ENCODE results near the gene ZNF280A. TPM values are rescaled to one million over a fixed set of nuclear protein-coding genes. Genes with fewer than 3 reads are reported as not detected.

The ZNF280A gene
- total and polyA plus RNA-seq, 2 experiments from 2014 or later, result 0.44 to 0.47 TPM

DNA sequence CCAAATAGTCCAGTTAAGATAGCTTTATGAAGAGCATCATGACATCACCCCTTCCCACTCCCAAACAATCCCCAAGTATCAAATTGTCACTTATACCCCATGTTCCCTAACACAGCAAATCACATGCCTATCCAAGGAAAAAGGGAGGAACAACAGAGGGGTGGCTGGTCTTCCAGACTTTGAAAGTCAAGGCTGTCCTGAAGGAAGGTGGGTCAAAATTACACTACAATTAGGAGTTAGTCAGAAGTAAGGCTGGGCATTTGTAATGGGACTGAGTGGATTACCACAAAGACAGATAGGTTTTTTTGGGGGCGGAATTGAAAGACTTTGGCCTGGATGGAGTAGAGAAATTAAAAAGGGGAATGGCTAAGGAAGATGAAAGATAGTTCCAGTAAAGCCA is 33.1 kb upstream of the ZNF280A start:
- 75% methylated on average over 1 of the region's 1 CpG for WGBS (ENCODE audit: low lambda C conversion rate, missing lambda C conversion rate)
- H3K4me3 ChIP-seq, result no peak overlapping the region

DNA sequence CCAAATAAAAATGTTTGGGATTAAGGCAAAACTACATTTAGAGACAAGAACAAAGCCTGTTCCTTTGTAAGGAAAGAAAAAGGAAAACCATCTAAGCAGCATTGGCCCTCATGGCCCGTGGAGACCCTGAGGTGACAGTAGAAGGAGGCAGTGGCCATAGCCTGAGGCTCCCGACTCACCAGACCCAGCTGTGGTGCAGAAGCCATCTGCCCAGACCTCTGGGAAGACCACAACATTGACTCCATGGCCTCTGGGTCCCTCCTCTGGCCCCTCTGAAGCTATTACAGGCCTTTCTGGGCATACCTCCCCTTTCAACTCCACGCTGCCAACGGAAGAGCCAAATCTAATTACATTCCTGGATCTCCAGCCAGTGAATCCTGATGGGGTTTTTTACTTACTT is 32.6 kb upstream of the ZNF280A start:
- Histone ChIP-seq H3K79me2 (no peaks in the 10 kb centered on the region), H3K9me3 (ENCODE audit: low read depth) (no peaks in the 10 kb centered on the region), H3K27me3 (peaks cover 15% of the 10 kb centered on the region), H3K4me2 (no peak overlapping the region), H2AFZ (no peak overlapping the region), H3K9me2 (replicated peaks; ENCODE audit: insufficient read depth) (no peaks in the 10 kb centered on the region), H3K4me3 (no peak overlapping the region), H3K4me1 (ENCODE audit: insufficient read depth) (no peaks in the 10 kb centered on the region), H3K27ac (no peak overlapping the region), H3K36me3 (replicated peaks; ENCODE audit: insufficient read depth, low read depth) (no peaks in the 10 kb centered on the region), H4K20me1 (ENCODE audit: insufficient read depth, poor library complexity, severe bottlenecking) (no peaks in the 10 kb centered on the region)
- WGBS (ENCODE audit: low lambda C conversion rate, missing lambda C conversion rate), result 49% methylated on average over 4 of the region's 4 CpGs
- TF ChIP-seq, protein P1, sequence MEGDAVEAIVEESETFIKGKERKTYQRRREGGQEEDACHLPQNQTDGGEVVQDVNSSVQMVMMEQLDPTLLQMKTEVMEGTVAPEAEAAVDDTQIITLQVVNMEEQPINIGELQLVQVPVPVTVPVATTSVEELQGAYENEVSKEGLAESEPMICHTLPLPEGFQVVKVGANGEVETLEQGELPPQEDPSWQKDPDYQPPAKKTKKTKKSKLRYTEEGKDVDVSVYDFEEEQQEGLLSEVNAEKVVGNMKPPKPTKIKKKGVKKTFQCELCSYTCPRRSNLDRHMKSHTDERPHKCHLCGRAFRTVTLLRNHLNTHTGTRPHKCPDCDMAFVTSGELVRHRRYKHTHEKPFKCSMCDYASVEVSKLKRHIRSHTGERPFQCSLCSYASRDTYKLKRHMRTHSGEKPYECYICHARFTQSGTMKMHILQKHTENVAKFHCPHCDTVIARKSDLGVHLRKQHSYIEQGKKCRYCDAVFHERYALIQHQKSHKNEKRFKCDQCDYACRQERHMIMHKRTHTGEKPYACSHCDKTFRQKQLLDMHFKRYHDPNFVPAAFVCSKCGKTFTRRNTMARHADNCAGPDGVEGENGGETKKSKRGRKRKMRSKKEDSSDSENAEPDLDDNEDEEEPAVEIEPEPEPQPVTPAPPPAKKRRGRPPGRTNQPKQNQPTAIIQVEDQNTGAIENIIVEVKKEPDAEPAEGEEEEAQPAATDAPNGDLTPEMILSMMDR (IDR thresholded peaks at IDR 0.05; ENCODE audit: poor library complexity), result no peak
- TF ChIP-seq EZH2phosphoT487 (IDR thresholded peaks at IDR 0.05; ENCODE audit: low read depth, severe bottlenecking, unreplicated experiment) (no peak), EZH2 (IDR thresholded peaks at IDR 0.05; ENCODE audit: borderline replicate concordance) (no peak)
- DNase-seq (ENCODE audit: low spot score), result no peak

More for the DNA sequence above, 33.1 kb upstream of the ZNF280A start:
- Histone ChIP-seq H3K9me2 (replicated peaks; ENCODE audit: insufficient read depth) (no peaks in the 10 kb centered on the region), H3K27me3 (peaks cover 15% of the 10 kb centered on the region), H3K4me1 (ENCODE audit: insufficient read depth) (no peaks in the 10 kb centered on the region), H4K20me1 (ENCODE audit: insufficient read depth, poor library complexity, severe bottlenecking) (no peaks in the 10 kb centered on the region), H3K4me2 (no peak overlapping the region), H2AFZ (no peak overlapping the region), H3K36me3 (replicated peaks; ENCODE audit: insufficient read depth, low read depth) (no peaks in the 10 kb centered on the region), H3K27ac (no peak overlapping the region), H3K79me2 (no peaks in the 10 kb centered on the region), H3K9me3 (ENCODE audit: low read depth) (no peaks in the 10 kb centered on the region)
- no peak for DNase-seq (ENCODE audit: low spot score)
- TF ChIP-seq EZH2phosphoT487 (IDR thresholded peaks at IDR 0.05; ENCODE audit: low read depth, severe bottlenecking, unreplicated experiment), result no peak
- TF ChIP-seq, protein P1 (IDR thresholded peaks at IDR 0.05; ENCODE audit: poor library complexity), result no peak
- no peak for TF ChIP-seq EZH2 (IDR thresholded peaks at IDR 0.05; ENCODE audit: borderline replicate concordance)

DNA sequence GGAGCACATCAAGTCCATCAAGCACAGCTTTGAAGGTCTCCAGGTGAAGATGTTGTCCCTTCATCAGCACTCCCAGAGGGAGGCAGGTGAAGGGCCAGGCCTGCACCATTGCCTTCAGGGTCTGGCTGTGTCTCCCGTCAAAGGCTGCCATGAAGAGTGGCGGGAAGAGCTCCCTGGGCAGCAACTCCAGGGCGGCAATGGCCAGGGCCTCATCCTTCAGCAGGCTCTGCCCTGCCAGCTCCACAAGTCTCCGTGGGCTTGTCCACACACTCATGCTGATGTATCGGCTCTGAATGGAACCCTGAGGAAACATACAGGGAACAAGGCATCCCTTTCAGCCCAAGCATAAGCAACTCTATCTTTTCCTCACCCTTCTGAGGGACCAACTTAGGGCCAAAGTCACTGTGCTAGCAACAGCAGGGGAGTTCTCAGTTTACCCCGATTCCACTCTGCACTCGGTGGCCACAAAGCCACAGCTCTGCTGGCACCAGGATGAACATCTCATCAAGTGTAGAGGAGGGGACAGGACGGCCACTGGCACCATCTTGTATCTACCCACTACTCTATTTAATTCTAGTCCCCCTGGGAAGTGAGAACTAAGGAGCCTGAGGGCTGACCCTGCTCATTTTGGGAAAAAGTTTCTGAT is 30.8 kb upstream of the ZNF280A start:
- H3K4me3 ChIP-seq, result no peak overlapping the region
- no peaks in the 10 kb centered on the region for H4K20me1 ChIP-seq (ENCODE audit: insufficient read depth, poor library complexity, severe bottlenecking)
- H3K9me3 ChIP-seq (ENCODE audit: low read depth), result no peaks in the 10 kb centered on the region
- H2AFZ ChIP-seq, result no peak overlapping the region
- H3K4me2 ChIP-seq, result no peak overlapping the region
- WGBS (ENCODE audit: low lambda C conversion rate, missing lambda C conversion rate), result 89% methylated on average over 8 of the region's 8 CpGs
- H3K27ac ChIP-seq, result no peak overlapping the region
- TF ChIP-seq, protein P1 (IDR thresholded peaks at IDR 0.05; ENCODE audit: poor library complexity), result no peak
- TF ChIP-seq EZH2phosphoT487 (IDR thresholded peaks at IDR 0.05; ENCODE audit: low read depth, severe bottlenecking, unreplicated experiment) (no peak), EZH2 (IDR thresholded peaks at IDR 0.05; ENCODE audit: borderline replicate concordance) (no peak)
- H3K9me2 ChIP-seq (replicated peaks; ENCODE audit: insufficient read depth), result no peaks in the 10 kb centered on the region
- H3K79me2 ChIP-seq, result no peaks in the 10 kb centered on the region
- peaks cover 15% of the 10 kb centered on the region for H3K27me3 ChIP-seq
- DNase-seq (ENCODE audit: low spot score), result no peak
- no peaks in the 10 kb centered on the region for H3K4me1 ChIP-seq (ENCODE audit: insufficient read depth)
- no peaks in the 10 kb centered on the region for H3K36me3 ChIP-seq (replicated peaks; ENCODE audit: insufficient read depth, low read depth)

Measured in hepatocyte (in vitro differentiated cells).